B cell (primary cell): ENCODE results near the gene SPIN3. TPM values are rescaled to one million over a fixed set of nuclear protein-coding genes. Genes with fewer than 3 reads are reported as not detected.

Source experiments
- ATAC-seq: fragments of 200-7000 bp; cut with Tn5 transposase; one replicate; pipeline ENCODE4 v1.10.0; 2021; ENCODE audit warnings: low read depth, mild to moderate bottlenecking, moderate number of reproducible peaks, moderate library complexity
- CTCF ChIA-PET: fragments of 350-600 bp; sonication (Branson Sonifier 250); formaldehyde crosslinking; loops from one replicate; lab custom pipeline; 2021; ENCODE audit warnings: antibody characterized with exemption, inconsistent platforms; lab: Charles Lee
- POLR2A ChIA-PET: fragments of 350-600 bp; sonication (Branson Sonifier 250); formaldehyde crosslinking; loops from one replicate; lab custom pipeline; 2021; ENCODE audit warnings: antibody characterized with exemption; lab: Charles Lee
- DNase-seq: peaks from one replicate; pipeline ENCODE4 v3.0.0; 2013
- H2AFZ ChIP-seq: 2 replicates; pipeline ENCODE4 v1.6.1; 2012; ENCODE audit warnings: mild to moderate bottlenecking, low read depth, low read length; ENCODE audit not compliant: insufficient read depth, poor library complexity, severe bottlenecking
- H3K27ac ChIP-seq, 2 donors: 1 replicate in 1 of 2; 2 replicates in 1 of 2; pipeline ENCODE4 v1.5.1; 2012 to 2013; ENCODE audit warnings: low read length in 2 of 2, mild to moderate bottlenecking in 2 of 2, moderate library complexity in 1 of 2
- H3K27me3 ChIP-seq, 4 experiments: fragments of 200-600 bp in 1 of 4; sonication (generic) in 1 of 4; replicated peaks in 1 of 4; 1 replicate in 2 of 4; 2 replicates in 2 of 4; pipeline versions ENCODE4 v1.6.1 to v1.7.0; 2013 to 2016; ENCODE audit warnings: low read length in 3 of 4, mild to moderate bottlenecking in 2 of 4, mixed read lengths in 1 of 4, moderate library complexity in 1 of 4; ENCODE audit not compliant: insufficient read depth in 4 of 4, control insufficient read depth in 3 of 4; ENCODE audit errors: control extremely low read depth in 1 of 4
- H3K36me3 ChIP-seq, 2 experiments: replicated peaks in 1 of 2; 1 replicate in 1 of 2; 2 replicates in 1 of 2; pipeline versions ENCODE4 v1.6.1 to v1.7.1; 2013; ENCODE audit warnings: low read length in 1 of 2; ENCODE audit not compliant: insufficient read depth in 2 of 2, control insufficient read depth in 1 of 2; ENCODE audit errors: control extremely low read depth in 1 of 2, extremely low read depth in 1 of 2
- H3K4me1 ChIP-seq, 2 donors: fragments of 200-600 bp in 1 of 2; sonication (generic) in 1 of 2; 1 replicate in 1 of 2; 2 replicates in 1 of 2; pipeline versions ENCODE4 v1.5.1 to v1.6.1; 2013 to 2017; ENCODE audit warnings: low read length in 2 of 2; ENCODE audit not compliant: control insufficient read depth in 2 of 2, insufficient read depth in 2 of 2
- H3K4me2 ChIP-seq: replicated peaks from 2 replicates; pipeline ENCODE3; 2012; ENCODE audit warnings: mild to moderate bottlenecking, low read depth, low read length; ENCODE audit not compliant: poor library complexity, severe bottlenecking
- H3K4me3 ChIP-seq, 5 experiments: fragments of 200-600 bp in 1 of 5; sonication (generic) in 1 of 5; 1 replicate in 3 of 5; 2 replicates in 2 of 5; pipeline versions ENCODE4 v1.5.1 to v1.7.0; 2011 to 2016; ENCODE audit warnings: low read length in 4 of 5, mild to moderate bottlenecking in 4 of 5, low read depth in 2 of 5, control low read depth in 1 of 5, moderate library complexity in 1 of 5; ENCODE audit not compliant: insufficient read depth in 1 of 5; ENCODE audit errors: control extremely low read depth in 1 of 5, extremely low read depth in 1 of 5
- H3K79me2 ChIP-seq: fragments of 200-600 bp; sonication (generic); one replicate; pipeline ENCODE4 v1.6.0; 2016; ENCODE audit warnings: low read length; ENCODE audit not compliant: control insufficient read depth, insufficient read depth
- H3K9ac ChIP-seq: fragments of 200-600 bp; sonication (generic); 2 replicates; pipeline ENCODE4 v1.6.1; 2017; ENCODE audit warnings: mild to moderate bottlenecking, low read length, moderate library complexity
- H3K9me3 ChIP-seq, 3 donors: one replicate each; pipeline versions ENCODE4 v1.6.1 to v1.7.1; 2013; ENCODE audit warnings: low read length in 2 of 3; ENCODE audit not compliant: control insufficient read depth in 2 of 3, insufficient read depth in 1 of 3; ENCODE audit errors: control extremely low read depth in 1 of 3
- H4K20me1 ChIP-seq: 2 replicates; pipeline ENCODE4 v1.6.0; 2012; ENCODE audit warnings: mild to moderate bottlenecking, low read length; ENCODE audit not compliant: insufficient read depth, control insufficient read depth, poor library complexity, severe bottlenecking
- H3K27ac Mint-ChIP-seq: one replicate; pipeline ENCODE4 v1.8.0; 2021; ENCODE audit warnings: mixed read lengths
- H3K27me3 Mint-ChIP-seq: one replicate; pipeline ENCODE4 v1.8.0; 2021; ENCODE audit warnings: mixed read lengths
- H3K4me1 Mint-ChIP-seq: one replicate; pipeline ENCODE4 v1.8.0; 2021; ENCODE audit warnings: mixed read lengths
- H3K4me3 Mint-ChIP-seq: one replicate; pipeline ENCODE4 v1.8.0; 2021; ENCODE audit warnings: mixed read lengths
- H3K9me3 Mint-ChIP-seq: one replicate; pipeline ENCODE4 v1.8.0; 2022; ENCODE audit warnings: mixed read lengths; ENCODE audit not compliant: insufficient read depth
- EZH2 ChIP-seq: IDR thresholded peaks from 2 replicates; pipeline ENCODE4 v1.6.1; 2012; ENCODE audit warnings: borderline replicate concordance, low read depth, mild to moderate bottlenecking, moderate library complexity, low read length; ENCODE audit not compliant: insufficient read depth, poor library complexity, severe bottlenecking
- WGBS: methylation state at CpG from one replicate; pipeline ENCODE4 v1.1.5; 2013; ENCODE audit warnings: missing lambda C conversion rate; ENCODE audit not compliant: insufficient coverage; 5-methylcytosine and 5-hydroxymethylcytosine counted together
- intact Hi-C: fragments of 100-400 bp; cut with micrococcal nuclease; formaldehyde crosslinking; loops from one replicate; pipeline ENCODE4 v1.10.0; 2022
- polyA plus RNA-seq: library from polyadenylated mRNA; depleted of rRNA; stranded (reverse); fragments of >200 nt; gene quantifications from 2 replicates; pipeline ENCODE4 v1.2.3, GENCODE V29; 2012
- total RNA-seq, 2 donors: library from RNA; stranded (reverse); fragments of 120-200 nt in 1 of 2; gene quantifications; 1 replicate in 1 of 2; 2 replicates in 1 of 2; pipeline versions ENCODE4 v1.2.3 to v1.2.4, GENCODE V29; 2013 to 2022
- TF ChIP-seq, protein P1 (sequence below): fragments of 200-600 bp; IDR thresholded peaks from one replicate; pipeline ENCODE4 v1.8.0; 2022; ENCODE audit warnings: antibody characterized with exemption, mild to moderate bottlenecking

The SPIN3 gene
- total and polyA plus RNA-seq, 2 donors (not counting 1 experiment from before 2014, with no cell fraction given): 12.0 to 19.4 TPM

DNA sequence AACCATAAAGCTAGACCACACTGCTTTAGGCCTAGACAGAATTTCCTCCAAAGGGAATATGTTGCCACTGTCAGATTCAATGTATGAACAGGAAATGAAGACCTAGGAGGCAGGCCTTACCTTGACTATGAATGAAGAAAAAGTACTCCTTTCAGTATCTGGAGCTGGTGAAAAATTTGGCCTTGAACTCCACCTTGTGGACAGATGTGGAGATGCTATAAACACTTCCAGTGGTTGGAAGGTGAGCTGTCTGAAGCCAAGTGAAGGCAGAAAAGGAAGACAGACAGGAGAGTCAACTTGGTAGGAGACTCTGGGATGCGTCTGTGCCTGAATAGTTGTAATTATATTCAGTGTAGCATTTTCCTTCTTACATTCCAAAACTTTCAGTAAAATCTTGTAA lies 17.2 kb downstream of the SPIN3 start:
- Mint-ChIP-seq H3K9me3 (no peaks in the 10 kb centered on the region), H3K4me1 (no peaks in the 10 kb centered on the region), H3K4me3 (no peak overlapping the region), H3K27ac (no peak overlapping the region), H3K27me3 (no peaks in the 10 kb centered on the region)
- CTCF ChIA-PET: interaction anchor here (0.6 to 3.3 kb wide), 13 partner anchors 8 to 843 kb away, joined by 3 to 28 read pairs (median 7); partner anchors contain the start of gene SPIN3
- no peak overlapping the region for H3K9ac ChIP-seq
- ATAC-seq: peak; percentile 61
- intact Hi-C loops: loop anchor here (1.0 kb wide), 1 partner anchor 175 kb away; no protein-coding TSS in a partner anchor
- H3K27ac ChIP-seq: no peak overlapping the region
- H3K4me3 ChIP-seq: no peak overlapping the region
- H4K20me1 ChIP-seq: no peaks in the 10 kb centered on the region
- TF ChIP-seq, protein P1, sequence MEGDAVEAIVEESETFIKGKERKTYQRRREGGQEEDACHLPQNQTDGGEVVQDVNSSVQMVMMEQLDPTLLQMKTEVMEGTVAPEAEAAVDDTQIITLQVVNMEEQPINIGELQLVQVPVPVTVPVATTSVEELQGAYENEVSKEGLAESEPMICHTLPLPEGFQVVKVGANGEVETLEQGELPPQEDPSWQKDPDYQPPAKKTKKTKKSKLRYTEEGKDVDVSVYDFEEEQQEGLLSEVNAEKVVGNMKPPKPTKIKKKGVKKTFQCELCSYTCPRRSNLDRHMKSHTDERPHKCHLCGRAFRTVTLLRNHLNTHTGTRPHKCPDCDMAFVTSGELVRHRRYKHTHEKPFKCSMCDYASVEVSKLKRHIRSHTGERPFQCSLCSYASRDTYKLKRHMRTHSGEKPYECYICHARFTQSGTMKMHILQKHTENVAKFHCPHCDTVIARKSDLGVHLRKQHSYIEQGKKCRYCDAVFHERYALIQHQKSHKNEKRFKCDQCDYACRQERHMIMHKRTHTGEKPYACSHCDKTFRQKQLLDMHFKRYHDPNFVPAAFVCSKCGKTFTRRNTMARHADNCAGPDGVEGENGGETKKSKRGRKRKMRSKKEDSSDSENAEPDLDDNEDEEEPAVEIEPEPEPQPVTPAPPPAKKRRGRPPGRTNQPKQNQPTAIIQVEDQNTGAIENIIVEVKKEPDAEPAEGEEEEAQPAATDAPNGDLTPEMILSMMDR: peak; percentile 69
- TF ChIP-seq EZH2: no peak
- H3K79me2 ChIP-seq: no peaks in the 10 kb centered on the region
- no CpG with 5 or more reads among the region's 1 CpG for WGBS
- H3K4me1 ChIP-seq: no peaks in the 10 kb centered on the region
- no peaks in the 10 kb centered on the region for H3K9me3 ChIP-seq
- no peaks in the 10 kb centered on the region for H3K27me3 ChIP-seq
- H3K4me2 ChIP-seq: no peak overlapping the region
- DNase-seq: peak; percentile 60
- POLR2A ChIA-PET: no interaction called here
- no peaks in the 10 kb centered on the region for H3K36me3 ChIP-seq
- peak overlapping the region; percentile 9 for H2AFZ ChIP-seq

DNA sequence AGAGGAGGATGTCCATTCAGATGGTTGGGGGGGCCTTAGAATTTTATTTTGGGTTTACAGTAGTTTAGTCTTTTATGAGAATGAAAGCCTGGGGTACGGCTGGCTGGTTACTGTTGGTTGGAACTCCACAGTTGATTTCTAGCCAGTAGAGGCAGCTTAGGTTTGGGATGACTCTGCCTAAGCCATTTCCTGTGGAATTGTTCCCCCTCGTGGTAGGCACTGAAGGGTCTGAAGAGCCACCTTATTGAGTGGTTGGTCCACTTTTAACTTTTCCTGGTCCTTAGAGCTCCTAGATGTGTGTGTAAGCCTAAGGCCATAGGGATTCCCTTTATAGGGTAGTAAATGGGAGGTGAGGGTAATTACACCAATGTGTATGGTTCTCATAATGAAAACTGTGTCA lies 19.7 kb downstream of the SPIN3 start:
- Histone ChIP-seq H3K27me3 (no peaks in the 10 kb centered on the region), H2AFZ (no peak overlapping the region), H3K4me3 (no peak overlapping the region), H3K9me3 (no peaks in the 10 kb centered on the region), H3K36me3 (no peaks in the 10 kb centered on the region), H3K4me1 (no peaks in the 10 kb centered on the region), H3K9ac (no peak overlapping the region), H3K79me2 (no peaks in the 10 kb centered on the region), H3K4me2 (no peak overlapping the region), H3K27ac (no peak overlapping the region), H4K20me1 (no peaks in the 10 kb centered on the region)
- no peaks in the 10 kb centered on the region for H3K4me1 Mint-ChIP-seq
- H3K9me3 Mint-ChIP-seq: no peaks in the 10 kb centered on the region
- ChIA-PET CTCF (interaction anchor here (1.1 kb wide), 1 partner anchor 11 kb away, joined by 5 read pairs; no protein-coding TSS in a partner anchor), POLR2A (no interaction called here)
- no peak for ATAC-seq
- H3K27ac Mint-ChIP-seq: no peak overlapping the region
- 100% methylated on average over 1 of the region's 2 CpGs for WGBS
- no peaks in the 10 kb centered on the region for H3K27me3 Mint-ChIP-seq
- no peak overlapping the region for H3K4me3 Mint-ChIP-seq
- TF ChIP-seq EZH2: no peak
- TF ChIP-seq, protein P1: no peak
- DNase-seq: no peak
- intact Hi-C loops: no loop called here
